Trophoblast cell (in vitro differentiated cells and primary cell): Measurements from ENCODE around the gene TIMELESS. TPM values are rescaled to one million over a fixed set of nuclear protein-coding genes. Genes with fewer than 3 reads are reported as not detected.
"Not testable (repeated sequence)": the region's sequence is repeated elsewhere in the genome, so short reads cannot be mapped to it uniquely, and the experiment has no call there.

ENCODE experiments used
- DNase-seq, 2 donors: peaks; one replicate each; pipeline ENCODE4 v3.0.0-alpha.2; 2016
- H2AFZ ChIP-seq: 2 replicates; pipeline ENCODE4 v1.6.1; 2013; ENCODE audit warnings: low read length, moderate library complexity, mild to moderate bottlenecking; ENCODE audit not compliant: insufficient read depth, poor library complexity
- H2AK5ac ChIP-seq: 2 replicates; pipeline ENCODE4 v1.6.1; 2013; ENCODE audit warnings: mild to moderate bottlenecking, low read length
- H2BK120ac ChIP-seq: 2 replicates; pipeline ENCODE4 v1.6.1; 2013; ENCODE audit warnings: low read length, mild to moderate bottlenecking, moderate library complexity; ENCODE audit not compliant: insufficient read depth, poor library complexity
- H2BK12ac ChIP-seq: 2 replicates; pipeline ENCODE4 v1.6.1; 2013; ENCODE audit warnings: mild to moderate bottlenecking, low read length, moderate library complexity
- H2BK5ac ChIP-seq: 2 replicates; pipeline ENCODE4 v1.6.1; 2013; ENCODE audit warnings: low read length, low read depth, moderate library complexity, mild to moderate bottlenecking; ENCODE audit not compliant: poor library complexity
- H3K14ac ChIP-seq: 2 replicates; pipeline ENCODE4 v1.6.1; 2013; ENCODE audit warnings: mild to moderate bottlenecking, low read length
- H3K18ac ChIP-seq: 2 replicates; pipeline ENCODE4 v1.6.1; 2013; ENCODE audit warnings: mild to moderate bottlenecking, low read length
- H3K23ac ChIP-seq: 2 replicates; pipeline ENCODE4 v1.6.1; 2013; ENCODE audit warnings: low read length
- H3K27ac ChIP-seq: 2 replicates; pipeline ENCODE4 v1.5.1; 2013; ENCODE audit warnings: low read depth, mild to moderate bottlenecking, inconsistent platforms, low read length, moderate library complexity
- H3K27me3 ChIP-seq: 2 replicates; pipeline ENCODE4 v1.6.1; 2013; ENCODE audit warnings: inconsistent platforms, mild to moderate bottlenecking, low read length, moderate library complexity; ENCODE audit not compliant: insufficient read depth
- H3K36me3 ChIP-seq, 2 experiments: 1 replicate in 1 of 2; 2 replicates in 1 of 2; pipeline ENCODE4 v1.6.1; 2013; ENCODE audit warnings: low read length in 2 of 2, mild to moderate bottlenecking in 2 of 2, moderate library complexity in 1 of 2; ENCODE audit not compliant: insufficient read depth in 2 of 2, control insufficient read depth in 1 of 2
- H3K4ac ChIP-seq: 2 replicates; pipeline ENCODE4 v1.6.1; 2013; ENCODE audit warnings: low read depth, mild to moderate bottlenecking, low read length, moderate library complexity
- H3K4me1 ChIP-seq, 2 experiments: 1 replicate in 1 of 2; 2 replicates in 1 of 2; pipeline ENCODE4 v1.6.1; 2013; ENCODE audit warnings: low read length in 2 of 2, mild to moderate bottlenecking in 2 of 2, moderate library complexity in 1 of 2; ENCODE audit not compliant: insufficient read depth in 2 of 2, control insufficient read depth in 1 of 2
- H3K4me2 ChIP-seq: 2 replicates; pipeline ENCODE4 v1.6.1; 2013; ENCODE audit warnings: inconsistent platforms, mild to moderate bottlenecking, low read length, moderate library complexity
- H3K4me3 ChIP-seq: 2 replicates; pipeline ENCODE4 v1.5.1; 2013; ENCODE audit warnings: mild to moderate bottlenecking, low read depth, low read length, inconsistent platforms
- H3K79me1 ChIP-seq: one replicate; pipeline ENCODE4 v1.6.1; 2013; ENCODE audit warnings: low read length
- H3K79me2 ChIP-seq: 2 replicates; pipeline ENCODE4 v1.6.1; 2013; ENCODE audit warnings: low read length, mild to moderate bottlenecking; ENCODE audit not compliant: control insufficient read depth, insufficient read depth, poor library complexity
- H3K9ac ChIP-seq: 2 replicates; pipeline ENCODE4 v1.6.1; 2013; ENCODE audit warnings: mild to moderate bottlenecking, low read length
- H3K9me3 ChIP-seq: 2 replicates; pipeline ENCODE4 v1.6.1; 2013; ENCODE audit warnings: low read depth, mild to moderate bottlenecking, control low read depth, inconsistent platforms, low read length; ENCODE audit not compliant: insufficient read depth
- H4K12ac ChIP-seq: 2 replicates; pipeline ENCODE4 v1.6.1; 2013; ENCODE audit warnings: low read depth, mild to moderate bottlenecking, low read length, moderate library complexity
- H4K8ac ChIP-seq: 2 replicates; pipeline ENCODE4 v1.6.1; 2013; ENCODE audit warnings: low read depth, mild to moderate bottlenecking, low read length, moderate library complexity
- H4K91ac ChIP-seq: one replicate; pipeline ENCODE4 v1.6.1; 2013; ENCODE audit warnings: low read depth, mild to moderate bottlenecking, low read length, moderate library complexity
- WGBS: extraction: QIAGEN DNeasy Blood & Tissue Kit; methylation state at CpG from one replicate; pipeline ENCODE4 v1.1.7; 2013; ENCODE audit warnings: missing lambda C conversion rate; ENCODE audit not compliant: insufficient read length, insufficient coverage; ENCODE audit errors: extremely low coverage; 5-methylcytosine and 5-hydroxymethylcytosine counted together
- polyA plus RNA-seq: library from polyadenylated mRNA; stranded (reverse); fragments of 200-250 nt; gene quantifications from 2 replicates; pipeline ENCODE4 v1.2.3, GENCODE V29; 2013

TIMELESS gene
- polyA plus RNA-seq = 22.6 and 24.0 TPM in 2 replicates

- peak; percentile 82 to 89 for DNase-seq
- H3K4ac ChIP-seq = peak within 1 kb of the TSS; percentile 70
- peak within 1 kb of the TSS; percentile 25 for H2BK120ac ChIP-seq
- no peak within 1 kb of the TSS for H2AK5ac ChIP-seq
- peak within 1 kb of the TSS; percentile 92 for H3K18ac ChIP-seq
- peak within 1 kb of the TSS; percentile 91 for H4K8ac ChIP-seq
- no peak within 1 kb of the TSS for H2BK12ac ChIP-seq
- H3K79me2 ChIP-seq = peaks cover 4% of the 10 kb centered on the region
- peaks cover 0 to 2% of the 10 kb centered on the region in 2 experiments for H3K36me3 ChIP-seq
- peak within 1 kb of the TSS; percentile 92 for H3K4me2 ChIP-seq
- H2AFZ ChIP-seq = peak within 1 kb of the TSS; percentile 74
- peaks cover 2% of the 10 kb centered on the region for H3K9me3 ChIP-seq
- H3K79me1 ChIP-seq = peaks cover 7% of the 10 kb centered on the region
- H3K9ac ChIP-seq = peak within 1 kb of the TSS; percentile 96
- H3K4me3 ChIP-seq = peak within 1 kb of the TSS; percentile 83
- H3K14ac ChIP-seq = peak within 1 kb of the TSS; percentile 91
- H4K91ac ChIP-seq = peak within 1 kb of the TSS; percentile 58
- peak within 1 kb of the TSS; percentile 91 for H4K12ac ChIP-seq
- no CpG with 5 or more reads among the region's 58 CpGs for WGBS
- H3K23ac ChIP-seq = no peak within 1 kb of the TSS
- H2BK5ac ChIP-seq = peak within 1 kb of the TSS; percentile 92
- H3K27me3 ChIP-seq = no peaks in the 10 kb centered on the region
- H3K4me1 ChIP-seq = no peaks in the 10 kb centered on the region
- H3K27ac ChIP-seq = peak within 1 kb of the TSS; percentile 97
These were observed at the start of gene TIMELESS for GRCh38 chr12:56448860-56449621. Gene TIMELESS (minus strand): TSS chr12:56449426. CDS start chr12:56434170, 15,256 bp downstream.

GRCh38 chr12:56498126-56498902 is 49.1 kb upstream of the TIMELESS start:
- not testable (repeated sequence) for H2BK5ac ChIP-seq, H2BK12ac ChIP-seq
- WGBS = no CpG with 5 or more reads among the region's 14 CpGs

GRCh38 chr12:56496704-56497103 is 47.5 kb upstream of the TIMELESS start:
- H2AK5ac ChIP-seq, H2BK5ac ChIP-seq, H3K23ac ChIP-seq, H3K4me1 ChIP-seq, H4K91ac ChIP-seq, H3K27ac ChIP-seq, H3K9ac ChIP-seq, H3K79me2 ChIP-seq, H4K8ac ChIP-seq, H4K12ac ChIP-seq, H3K4me3 ChIP-seq, H3K18ac ChIP-seq, H3K27me3 ChIP-seq, H2BK12ac ChIP-seq, H3K79me1 ChIP-seq, H3K14ac ChIP-seq, H2BK120ac ChIP-seq, H3K36me3 ChIP-seq, H3K4ac ChIP-seq, H3K4me2 ChIP-seq, H2AFZ ChIP-seq: not testable (repeated sequence)
- H3K9me3 ChIP-seq = peaks cover 14% of the 10 kb centered on the region
- WGBS = no CpG with 5 or more reads among the region's 17 CpGs
- DNase-seq = peak; percentile 17 to 54

More at GRCh38 chr12:56498126-56498902, 49.1 kb upstream of the TIMELESS start:
- not testable (repeated sequence) for H3K27me3 ChIP-seq, H4K91ac ChIP-seq, H3K18ac ChIP-seq, H3K79me2 ChIP-seq, H3K14ac ChIP-seq, H3K4me3 ChIP-seq, H3K4me1 ChIP-seq, H3K36me3 ChIP-seq, H3K4me2 ChIP-seq, H3K79me1 ChIP-seq, H3K23ac ChIP-seq, H4K12ac ChIP-seq, H2AK5ac ChIP-seq, H4K8ac ChIP-seq, DNase-seq, H2AFZ ChIP-seq, H3K4ac ChIP-seq, H2BK120ac ChIP-seq, H3K27ac ChIP-seq, H3K9ac ChIP-seq
- peaks cover 14% of the 10 kb centered on the region for H3K9me3 ChIP-seq

GRCh38 chr12:56494481-56494880 is 45.3 kb upstream of the TIMELESS start:
- WGBS = no CpG with 5 or more reads among the region's 27 CpGs
- H4K91ac ChIP-seq = not testable (repeated sequence)

More at GRCh38 chr12:56494481-56494880, 45.3 kb upstream of the TIMELESS start:
- H3K9ac ChIP-seq, H3K4me2 ChIP-seq, H2BK12ac ChIP-seq, H3K14ac ChIP-seq, H3K4me1 ChIP-seq, H2AK5ac ChIP-seq, H3K23ac ChIP-seq, H3K27me3 ChIP-seq, H4K8ac ChIP-seq, H3K79me1 ChIP-seq, H3K79me2 ChIP-seq, H3K4ac ChIP-seq, H3K18ac ChIP-seq, H3K27ac ChIP-seq, H2BK5ac ChIP-seq, H2BK120ac ChIP-seq, DNase-seq, H2AFZ ChIP-seq, H3K36me3 ChIP-seq, H4K12ac ChIP-seq, H3K4me3 ChIP-seq: not testable (repeated sequence)
- H3K9me3 ChIP-seq = peaks cover 12% of the 10 kb centered on the region
